Stimulated activated effector memory CD8-positive, alpha-beta T cell treated with anti-CD3 and anti-CD28 coated beads, Interleukin-12 subunit alpha, Interleukin-12 subunit beta, amount 100 ng/mL, for 72 hours (primary cell): Measurements from ENCODE around the gene SIAH2.

Source experiments
- ATAC-seq: fragments of 150-1000 bp; cut with Tn5 transposase; 2 replicates; pipeline ENCODE4 v1.10.0; 2021
- DNase-seq, 2 donors: peaks; one replicate each; pipeline ENCODE4 v3.0.0; 2021 to 2022; ENCODE audit warnings: low spot score in 2 of 2
- H3K27ac Mint-ChIP-seq: one replicate; pipeline ENCODE4 v1.8.0; 2022; ENCODE audit warnings: mild to moderate bottlenecking, mixed read lengths
- H3K36me3 Mint-ChIP-seq: one replicate; pipeline ENCODE4 v1.8.0; 2022; ENCODE audit warnings: mild to moderate bottlenecking, mixed read lengths
- H3K4me1 Mint-ChIP-seq: one replicate; pipeline ENCODE4 v1.8.0; 2022; ENCODE audit warnings: mixed read lengths
- H3K4me3 Mint-ChIP-seq: one replicate; pipeline ENCODE4 v1.8.0; 2022; ENCODE audit warnings: mild to moderate bottlenecking, mixed read lengths
- H3K9me3 Mint-ChIP-seq: one replicate; pipeline ENCODE4 v1.8.0; 2022; ENCODE audit warnings: mixed read lengths

SIAH2 gene

DNA sequence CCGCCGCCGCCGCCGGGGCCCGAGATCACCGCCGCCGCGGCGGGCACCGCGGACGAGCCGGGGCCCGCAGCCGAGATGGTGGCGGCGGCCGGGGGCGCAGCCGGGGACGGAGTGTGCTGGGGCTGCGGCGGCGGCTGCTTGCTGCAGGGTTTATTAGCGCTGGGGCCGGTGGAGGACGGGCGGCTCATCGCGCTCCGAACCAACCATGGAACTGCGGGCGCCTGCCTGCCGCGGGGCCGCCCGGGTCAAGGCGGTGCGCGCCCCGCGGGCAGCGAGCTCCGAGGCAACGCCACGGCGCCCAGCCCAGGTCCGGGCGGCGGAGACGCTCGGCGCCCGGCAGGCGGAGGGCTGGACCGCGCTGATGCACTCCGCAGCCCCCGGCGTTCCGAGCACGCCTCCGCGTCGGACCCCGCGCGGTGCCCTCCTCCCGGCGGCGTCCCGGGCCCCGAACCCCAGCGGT is 277 bp downstream of the SIAH2 start:
- H3K27ac Mint-ChIP-seq: peak overlapping the region; percentile 97

DNA sequence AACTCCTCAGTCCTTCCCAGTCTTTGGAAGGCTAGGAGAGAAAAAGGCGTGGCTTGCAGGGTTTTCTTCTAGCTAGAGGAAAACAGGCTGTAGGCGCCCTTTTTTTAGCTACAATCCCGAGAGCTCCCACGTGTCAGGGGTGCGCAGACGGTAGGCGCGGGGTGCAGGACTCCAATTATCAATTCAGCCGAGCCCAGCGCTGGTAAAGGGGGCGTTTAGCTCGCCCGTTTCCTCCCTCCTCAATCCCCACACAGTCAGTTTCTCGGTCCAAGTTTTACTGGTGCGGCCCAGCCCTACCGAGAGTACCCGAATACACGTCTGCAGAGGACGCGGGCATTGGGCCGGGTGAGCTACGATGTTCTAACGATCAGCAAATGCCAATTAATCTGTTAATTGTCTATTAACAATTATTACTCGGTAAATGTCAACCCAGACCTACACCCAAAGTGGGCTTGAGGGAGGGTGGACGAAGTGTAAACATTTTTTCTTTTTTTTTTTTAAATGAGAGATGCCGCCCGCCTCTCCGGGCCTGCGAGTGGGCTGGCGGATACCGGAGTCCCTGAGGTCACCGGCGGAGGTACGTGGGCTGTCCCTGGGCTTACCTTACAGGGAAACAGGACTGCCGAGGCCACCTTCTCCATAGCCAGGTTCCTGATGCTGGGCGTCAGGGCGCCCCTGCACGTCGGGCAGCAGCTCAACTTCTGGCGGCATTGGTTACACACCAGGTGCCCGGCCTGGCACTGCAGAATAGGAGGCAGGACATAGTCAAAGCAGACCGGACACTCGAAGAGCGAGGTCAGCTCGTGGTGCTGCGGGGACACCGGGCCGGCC is 923 bp downstream of the SIAH2 start:
- Mint-ChIP-seq H3K4me1 (peaks cover 61% of the 10 kb centered on the region), H3K4me3 (peak overlapping the region; percentile 93), H3K27ac (peak overlapping the region; percentile 95), H3K9me3 (no peaks in the 10 kb centered on the region), H3K36me3 (peaks cover 74% of the 10 kb centered on the region)
- ATAC-seq: no peak
- peak in 1 of 2 donors; percentile 66 for DNase-seq

More for the DNA sequence above, 277 bp downstream of the SIAH2 start:
- DNase-seq (no peak), ATAC-seq (no peak)
- Mint-ChIP-seq H3K4me3 (peak overlapping the region; percentile 93), H3K36me3 (peaks cover 68% of the 10 kb centered on the region), H3K9me3 (no peaks in the 10 kb centered on the region), H3K4me1 (peaks cover 61% of the 10 kb centered on the region)

DNA sequence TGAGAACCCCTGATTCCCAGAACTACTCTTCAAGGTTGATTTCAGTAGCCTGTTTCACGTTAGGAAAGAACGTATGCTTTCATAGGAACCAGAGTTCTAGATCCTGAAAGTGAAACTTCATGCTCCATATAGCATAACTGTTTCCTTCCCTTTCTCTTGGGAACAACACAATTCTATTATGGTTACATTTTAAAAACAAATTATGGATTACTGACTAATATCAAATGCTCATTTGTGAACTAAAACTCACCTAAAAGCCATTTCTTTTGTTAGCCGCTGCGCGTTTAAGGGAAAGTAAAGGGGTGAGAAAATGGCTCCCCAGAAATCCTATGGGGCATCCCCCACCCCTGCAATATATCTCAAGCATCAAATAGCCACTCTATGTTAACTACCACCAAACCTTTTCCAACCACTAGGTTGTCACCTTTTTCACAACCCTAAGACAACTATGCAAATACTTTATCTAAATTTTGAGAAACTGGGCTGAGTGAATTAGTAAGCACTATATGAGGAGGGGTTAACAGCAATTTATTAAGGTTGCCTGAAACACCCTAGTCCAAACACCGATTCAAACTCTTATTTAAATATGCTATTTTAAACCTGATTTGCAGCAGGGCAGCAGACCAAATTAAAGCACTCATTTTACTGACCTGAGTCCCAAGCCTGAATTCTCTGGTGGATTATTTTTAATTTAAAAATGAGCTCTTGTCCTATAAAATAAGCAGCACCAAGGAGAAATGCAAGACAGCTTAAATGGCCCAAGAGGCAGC is 2.4 kb downstream of the SIAH2 start:
- peak overlapping the region; percentile 93 for H3K4me3 Mint-ChIP-seq
- DNase-seq: no peak
- peak overlapping the region; percentile 95 for H3K27ac Mint-ChIP-seq
- peak; percentile 49 for ATAC-seq
- peaks cover 89% of the 10 kb centered on the region for H3K36me3 Mint-ChIP-seq
- peaks cover 52% of the 10 kb centered on the region for H3K4me1 Mint-ChIP-seq
- H3K9me3 Mint-ChIP-seq: no peaks in the 10 kb centered on the region

DNA sequence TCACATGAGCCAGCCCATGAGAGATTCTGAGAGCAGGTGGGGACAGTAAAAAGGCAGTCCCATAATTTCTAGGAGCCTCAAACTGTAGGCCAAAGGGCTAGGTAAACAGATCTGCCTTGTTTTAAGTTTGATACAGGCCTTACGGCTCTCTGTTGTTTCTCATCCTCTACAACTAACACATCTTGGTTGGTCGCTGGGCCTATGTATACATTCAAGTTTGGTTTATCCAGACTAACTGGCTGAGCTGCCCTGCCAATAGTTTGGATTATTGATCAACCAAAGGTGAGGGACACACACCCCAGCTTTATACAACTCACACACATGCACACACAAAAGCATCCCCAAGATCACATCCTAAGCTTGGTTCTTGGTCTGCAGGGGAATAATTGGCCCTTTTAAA is 3.0 kb downstream of the SIAH2 start:
- Mint-ChIP-seq H3K36me3 (peaks cover 95% of the 10 kb centered on the region), H3K4me1 (peaks cover 45% of the 10 kb centered on the region), H3K4me3 (peak overlapping the region; percentile 93), H3K27ac (peak overlapping the region; percentile 95), H3K9me3 (no peaks in the 10 kb centered on the region)
- DNase-seq (no peak), ATAC-seq (no peak)

DNA sequence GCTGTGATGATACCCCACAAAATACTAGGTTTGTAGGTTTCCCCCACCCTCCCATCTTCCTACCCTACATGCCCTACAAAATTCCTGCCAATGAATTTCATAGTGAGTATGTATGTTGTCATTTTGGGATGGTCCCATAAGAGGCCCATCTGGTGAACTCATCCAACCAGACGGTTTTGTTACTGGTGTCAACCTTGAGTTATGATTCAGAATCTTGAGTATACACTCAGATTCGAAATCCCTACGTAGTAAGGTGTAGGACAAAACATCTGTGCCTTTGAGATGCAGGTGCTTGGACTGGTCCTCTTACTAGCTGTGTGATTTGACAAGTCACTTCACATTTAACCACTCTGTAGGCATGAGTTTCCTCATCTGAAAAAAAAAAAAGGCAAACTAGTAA is 3.6 kb downstream of the SIAH2 start:
- peak overlapping the region; percentile 93 for H3K4me3 Mint-ChIP-seq
- ATAC-seq: peak; percentile 2
- H3K36me3 Mint-ChIP-seq: peaks cover 97% of the 10 kb centered on the region

DNA sequence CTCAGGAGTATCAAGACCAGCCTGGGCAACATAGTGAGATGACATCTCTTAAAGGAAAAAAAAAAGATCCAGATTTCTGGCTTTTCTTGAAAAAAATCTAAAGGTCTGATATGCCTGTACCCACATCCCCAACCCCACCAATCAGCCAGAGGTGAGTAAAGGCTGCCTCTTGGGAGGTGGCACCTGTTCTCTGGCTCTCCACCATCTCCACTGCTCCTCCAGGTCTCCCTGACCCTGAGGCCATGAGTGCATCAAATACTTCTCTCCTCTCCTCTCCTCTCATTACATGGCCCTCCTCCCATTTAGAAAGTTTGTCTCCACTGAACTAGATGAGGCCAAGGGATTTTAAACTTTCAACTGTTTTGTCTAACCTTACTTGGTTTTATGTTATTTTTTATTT is 5.2 kb downstream of the SIAH2 start:
- ATAC-seq (no peak), DNase-seq (no peak)
- Mint-ChIP-seq H3K4me3 (peak overlapping the region; percentile 93), H3K36me3 (peaks cover 99% of the 10 kb centered on the region), H3K4me1 (peaks cover 47% of the 10 kb centered on the region), H3K9me3 (no peaks in the 10 kb centered on the region), H3K27ac (peak overlapping the region; percentile 83)

More for the DNA sequence above, 3.6 kb downstream of the SIAH2 start:
- Mint-ChIP-seq H3K27ac (peak overlapping the region; percentile 95), H3K9me3 (no peaks in the 10 kb centered on the region), H3K4me1 (peaks cover 40% of the 10 kb centered on the region)
- DNase-seq: no peak

DNA sequence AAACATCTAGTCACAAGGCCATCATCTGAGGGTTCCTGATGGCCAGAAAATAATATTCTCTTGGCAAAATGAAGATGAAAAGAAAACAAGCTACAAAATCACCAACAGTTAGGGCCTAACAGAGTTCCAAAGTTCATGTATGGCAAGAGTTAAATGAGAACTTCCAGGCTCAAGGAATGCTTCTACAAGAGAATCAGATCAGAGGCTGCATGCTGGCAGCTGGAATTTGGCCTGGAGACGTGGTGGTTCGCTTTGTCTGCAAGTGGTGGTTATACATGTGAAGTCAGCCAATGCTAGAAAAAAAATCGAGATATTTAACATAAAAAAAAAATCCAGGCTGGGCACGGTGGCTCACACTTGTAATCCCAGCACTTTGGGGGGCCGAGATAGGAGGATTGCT is 5.6 kb downstream of the SIAH2 start:
- peak overlapping the region; percentile 83 for H3K27ac Mint-ChIP-seq
- ATAC-seq (no peak), DNase-seq (no peak)
- H3K36me3 Mint-ChIP-seq: peaks cover 100% of the 10 kb centered on the region
- H3K9me3 Mint-ChIP-seq: no peaks in the 10 kb centered on the region
- peaks cover 51% of the 10 kb centered on the region for H3K4me1 Mint-ChIP-seq
- H3K4me3 Mint-ChIP-seq: peak overlapping the region; percentile 93

DNA sequence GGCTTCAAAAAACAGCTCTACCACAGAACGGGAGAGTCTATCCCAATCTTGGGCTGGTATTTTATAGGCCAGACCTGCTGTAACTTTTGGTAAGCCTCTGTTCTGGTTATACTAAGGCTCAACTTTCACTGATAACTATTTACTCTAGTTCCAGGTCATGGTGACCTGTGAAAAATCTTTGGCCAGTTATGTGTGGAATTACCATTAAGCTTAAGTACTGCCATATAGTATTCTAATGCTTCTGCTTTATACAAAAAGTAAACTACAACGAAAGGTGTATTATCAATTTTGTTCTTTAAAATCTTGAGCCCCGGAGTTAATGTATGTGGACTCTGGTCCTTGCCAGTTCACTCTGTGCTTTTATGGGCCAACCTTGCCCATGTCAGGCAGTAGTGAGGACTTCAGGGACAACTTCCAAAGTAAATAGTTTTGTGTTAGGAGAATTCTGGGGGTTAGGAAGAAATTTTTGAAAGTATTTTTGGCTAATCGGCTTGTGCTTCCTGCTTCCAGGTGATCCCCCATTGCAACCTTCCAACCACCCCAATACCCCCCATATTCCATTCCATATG is 6.4 kb downstream of the SIAH2 start:
- H3K4me1 Mint-ChIP-seq: peaks cover 59% of the 10 kb centered on the region
- H3K27ac Mint-ChIP-seq: no peak overlapping the region
- H3K36me3 Mint-ChIP-seq: peaks cover 100% of the 10 kb centered on the region
- ATAC-seq (no peak), DNase-seq (no peak)
- H3K9me3 Mint-ChIP-seq: no peaks in the 10 kb centered on the region
- peak overlapping the region; percentile 93 for H3K4me3 Mint-ChIP-seq

DNA sequence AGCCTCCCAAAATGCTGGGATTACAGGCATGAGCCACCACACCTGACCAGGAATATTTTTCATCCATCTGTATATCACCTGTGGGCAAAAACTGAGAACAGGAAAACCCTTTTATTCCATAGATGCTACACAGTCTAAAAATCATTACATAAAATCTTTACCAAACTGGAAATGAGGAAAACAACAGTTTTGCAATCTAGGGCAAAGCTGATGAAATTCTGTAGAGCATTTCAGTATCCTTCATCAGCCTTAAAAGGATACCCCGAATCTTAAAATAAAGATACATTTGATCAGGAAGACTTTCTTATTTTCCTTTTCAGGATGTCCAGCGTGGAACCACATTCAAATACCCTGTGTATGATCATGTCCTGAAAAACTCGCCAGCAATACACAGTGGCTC is 7.1 kb downstream of the SIAH2 start:
- H3K4me3 Mint-ChIP-seq: no peak overlapping the region
- no peak for DNase-seq
- no peak overlapping the region for H3K27ac Mint-ChIP-seq

DNA sequence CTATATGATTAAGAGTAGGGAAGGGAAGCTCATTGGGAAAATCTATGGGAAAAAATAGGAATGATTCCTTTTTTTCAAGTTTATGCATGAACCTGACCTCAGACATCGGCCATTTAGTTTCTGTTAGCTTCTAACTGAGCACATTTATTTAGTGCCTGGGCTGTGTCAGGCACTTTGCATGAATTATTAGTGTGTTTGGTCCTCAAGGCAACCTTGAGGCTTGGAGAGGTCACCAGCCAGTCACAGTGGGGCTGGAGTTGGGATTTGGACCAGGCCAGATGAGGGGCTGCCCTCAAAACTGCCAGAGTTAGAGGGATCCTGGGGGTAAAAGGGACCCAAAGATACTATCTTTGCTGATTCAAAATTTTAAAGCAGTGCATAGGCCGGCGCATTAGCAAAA is 8.1 kb downstream of the SIAH2 start:
- H3K4me3 Mint-ChIP-seq: no peak overlapping the region
- H3K36me3 Mint-ChIP-seq: peaks cover 100% of the 10 kb centered on the region
- DNase-seq (no peak), ATAC-seq (no peak)
- H3K4me1 Mint-ChIP-seq: peaks cover 70% of the 10 kb centered on the region
- H3K9me3 Mint-ChIP-seq: no peaks in the 10 kb centered on the region
- H3K27ac Mint-ChIP-seq: no peak overlapping the region

More for the DNA sequence above, 7.1 kb downstream of the SIAH2 start:
- peaks cover 100% of the 10 kb centered on the region for H3K36me3 Mint-ChIP-seq
- peaks cover 66% of the 10 kb centered on the region for H3K4me1 Mint-ChIP-seq
- ATAC-seq: no peak
- H3K9me3 Mint-ChIP-seq: no peaks in the 10 kb centered on the region

DNA sequence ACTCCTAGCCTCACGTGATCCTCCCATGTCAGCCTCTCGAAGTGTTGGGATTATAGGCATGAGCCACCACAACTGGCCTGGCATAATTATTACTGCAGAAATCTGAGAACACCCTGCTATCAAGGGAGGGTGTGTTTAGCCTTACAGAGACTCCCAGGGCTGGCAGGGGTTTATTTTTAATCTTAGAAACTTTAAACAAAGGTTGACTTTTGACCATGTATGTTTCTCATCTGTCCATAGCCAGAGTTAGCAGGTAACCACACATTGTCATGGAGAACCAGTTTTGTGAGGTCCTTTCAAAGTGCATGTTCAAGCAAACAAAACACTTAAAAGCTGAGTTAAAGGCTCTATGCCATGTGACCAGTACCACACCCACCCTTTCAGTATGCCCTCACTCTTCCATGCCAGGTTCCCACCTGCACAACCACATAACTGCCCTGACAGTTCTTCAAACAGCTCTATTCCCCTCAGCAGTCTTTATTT is 11.1 kb downstream of the SIAH2 start:
- DNase-seq (no peak), ATAC-seq (no peak)
- H3K36me3 Mint-ChIP-seq: peaks cover 100% of the 10 kb centered on the region
- H3K4me1 Mint-ChIP-seq: peaks cover 71% of the 10 kb centered on the region
- H3K4me3 Mint-ChIP-seq: peak overlapping the region; percentile 1
- no peaks in the 10 kb centered on the region for H3K9me3 Mint-ChIP-seq
- peak overlapping the region; percentile 81 for H3K27ac Mint-ChIP-seq

DNA sequence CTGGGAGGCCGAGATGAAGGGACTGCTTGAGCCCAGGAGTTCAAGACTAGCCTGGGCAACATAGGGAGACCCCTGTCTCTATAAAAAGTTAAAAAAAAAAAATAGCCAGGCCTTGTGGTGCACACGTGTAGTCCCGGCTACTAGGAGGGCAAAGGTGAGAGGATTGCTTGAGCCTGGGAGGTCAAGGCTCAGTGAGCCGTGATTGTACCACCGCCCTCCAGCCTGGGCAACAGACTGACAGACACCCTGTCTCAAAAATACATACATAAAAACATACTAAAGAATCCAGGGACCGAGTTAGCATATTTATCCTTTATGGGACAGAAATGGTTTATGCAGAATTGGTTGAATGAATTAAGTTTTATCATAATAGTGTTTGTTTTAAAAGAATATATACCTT is 13.7 kb downstream of the SIAH2 start:
- H3K4me3 Mint-ChIP-seq: no peak overlapping the region

DNA sequence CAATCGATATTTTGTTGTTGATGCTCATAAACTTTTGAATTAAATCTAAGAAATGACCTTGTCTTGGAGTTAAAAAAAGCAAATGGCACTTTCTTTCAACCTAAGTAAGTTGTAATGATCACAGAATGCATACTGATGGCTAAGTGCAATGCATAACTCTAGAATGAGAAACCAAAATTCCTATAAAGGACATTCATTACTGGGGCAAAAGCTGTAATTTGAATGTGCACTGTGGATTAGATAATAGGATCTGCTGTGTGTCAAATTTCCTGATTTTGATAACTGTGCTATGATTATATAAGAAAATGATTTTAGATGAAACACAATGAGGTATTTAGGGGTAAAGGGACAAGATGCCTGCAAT is 14.3 kb downstream of the SIAH2 start:
- DNase-seq: no peak
- no peak overlapping the region for H3K4me3 Mint-ChIP-seq
- no peak overlapping the region for H3K27ac Mint-ChIP-seq
- ATAC-seq: no peak
- H3K4me1 Mint-ChIP-seq: peaks cover 90% of the 10 kb centered on the region
- H3K36me3 Mint-ChIP-seq: peaks cover 100% of the 10 kb centered on the region
- no peaks in the 10 kb centered on the region for H3K9me3 Mint-ChIP-seq

More for the DNA sequence above, 13.7 kb downstream of the SIAH2 start:
- ATAC-seq (no peak), DNase-seq (no peak)
- peaks cover 100% of the 10 kb centered on the region for H3K36me3 Mint-ChIP-seq
- peaks cover 91% of the 10 kb centered on the region for H3K4me1 Mint-ChIP-seq
- H3K9me3 Mint-ChIP-seq: no peaks in the 10 kb centered on the region
- H3K27ac Mint-ChIP-seq: peak overlapping the region; percentile 37

DNA sequence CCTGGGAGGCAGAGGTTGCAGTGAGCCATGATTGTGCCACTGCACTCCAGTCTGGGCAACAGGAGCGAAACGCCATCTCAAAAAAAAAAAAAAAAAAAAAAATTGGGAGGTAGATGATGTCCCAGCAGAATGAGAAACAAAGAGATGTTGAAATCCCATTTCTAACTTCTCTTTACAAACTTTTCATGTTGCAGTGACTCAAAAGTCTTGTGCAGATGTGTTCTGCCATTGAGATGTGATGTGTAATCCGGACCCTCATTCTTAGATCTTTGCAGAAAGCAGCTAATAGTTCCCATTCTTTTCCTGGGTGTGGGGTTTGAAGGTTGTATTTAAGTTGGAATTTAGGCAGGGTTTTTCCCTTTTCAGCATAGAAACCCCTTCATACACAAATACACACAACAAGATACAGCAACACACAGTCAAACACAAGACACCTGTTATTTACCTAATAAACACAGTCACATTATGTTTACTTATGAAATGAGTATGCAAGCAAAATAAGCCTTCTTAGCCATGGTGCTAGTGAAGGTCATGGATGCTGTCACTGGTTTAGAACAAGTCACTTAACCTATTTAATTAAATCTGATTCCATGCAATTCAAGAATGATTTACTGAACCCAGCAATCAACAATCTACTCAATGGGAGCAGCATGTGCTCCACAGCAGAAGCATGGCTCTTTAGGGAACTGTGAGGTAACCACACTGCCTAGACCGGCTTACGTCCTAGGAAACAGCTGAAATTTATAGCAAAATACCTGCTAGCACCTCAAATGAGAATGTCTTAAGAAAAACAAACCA is 14.9 kb downstream of the SIAH2 start:
- DNase-seq (no peak), ATAC-seq (no peak)
- Mint-ChIP-seq H3K4me1 (peaks cover 90% of the 10 kb centered on the region), H3K27ac (no peak overlapping the region), H3K9me3 (no peaks in the 10 kb centered on the region), H3K4me3 (no peak overlapping the region), H3K36me3 (peaks cover 100% of the 10 kb centered on the region)
